Heart right ventricle (tissue), 16 donors: ENCODE measurements around the gene GPHA2. TPM values are rescaled to one million over a fixed set of nuclear protein-coding genes. Genes with fewer than 3 reads are reported as not detected.
"Not testable (repeated sequence)": the region's sequence is repeated elsewhere in the genome, so short reads cannot be mapped to it uniquely, and the experiment has no call there.

Experiments used
- ATAC-seq, 8 donors: fragments of 200-7000 bp; cut with Tn5 transposase; one replicate each; pipeline ENCODE4 v1.9.1; 2020; ENCODE audit warnings: mild to moderate bottlenecking in 8 of 8, moderate library complexity in 8 of 8, moderate number of reproducible peaks in 1 of 8
- DNase-seq, 2 donors: peaks; one replicate each; pipeline ENCODE4 v3.0.0-alpha.2; 2020
- H3K27ac ChIP-seq, 10 donors: fragments of 200-600 bp; sonication (generic) in 2 of 10; one replicate each; pipeline versions ENCODE4 v1.5.0 to v1.8.0; 2020 to 2022; ENCODE audit warnings: mild to moderate bottlenecking in 3 of 10
- H3K27me3 ChIP-seq, 7 donors: fragments of 200-600 bp; one replicate each; pipeline ENCODE4 v1.8.0; 2021 to 2022; ENCODE audit warnings: mild to moderate bottlenecking in 2 of 7
- H3K36me3 ChIP-seq, 9 donors: fragments of 200-600 bp; sonication (generic) in 1 of 9; one replicate each; pipeline versions ENCODE4 v1.5.0 to v1.8.0; 2020 to 2022; ENCODE audit warnings: mild to moderate bottlenecking in 2 of 9
- H3K4me1 ChIP-seq, 9 donors: fragments of 200-600 bp; sonication (generic) in 1 of 9; one replicate each; pipeline versions ENCODE4 v1.5.0 to v1.8.0; 2020 to 2022; ENCODE audit warnings: mild to moderate bottlenecking in 4 of 9
- H3K4me3 ChIP-seq, 10 donors: fragments of 200-600 bp; sonication (generic) in 2 of 10; one replicate each; pipeline versions ENCODE4 v1.5.0 to v1.8.0; 2020 to 2022; ENCODE audit warnings: mild to moderate bottlenecking in 7 of 10, moderate library complexity in 2 of 10
- H3K9me3 ChIP-seq, 11 donors: fragments of 200-600 bp in 10 of 11; sonication (generic) in 2 of 11; one replicate each; pipeline versions ENCODE4 v1.5.0 to v1.8.0; 2013 to 2022; ENCODE audit warnings: mild to moderate bottlenecking in 2 of 11, control low read depth in 1 of 11, moderate library complexity in 1 of 11
- WGBS, 2 donors: extraction: QIAGEN DNeasy Blood & Tissue Kit; methylation state at CpG; one replicate each; pipeline ENCODE4 v1.1.7; 2013; ENCODE audit warnings: inconsistent platforms in 1 of 2; 5-methylcytosine and 5-hydroxymethylcytosine counted together
- intact Hi-C, 10 donors: fragments of 100-400 bp; cut with DNase I; formaldehyde crosslinking; loops; one replicate each; pipeline versions ENCODE4 v1.11.1 to v1.14.2; 2022
- long read RNA-seq, 3 donors: library from polyadenylated mRNA; unstranded; transcript quantifications; one replicate each; pipeline ENCODE4 v2.0.0, GENCODE V29; 2020 to 2021
- polyA plus RNA-seq, 2 donors: library from polyadenylated mRNA; stranded (reverse); fragments of 200-250 nt; gene quantifications; one replicate each; pipeline ENCODE4 v1.2.3, GENCODE V29; 2013
- total RNA-seq, 10 donors: library from RNA; stranded (reverse); fragmentation: NEBNext Ultra II Directional in 3 of 10; extraction: Animal tissue kit (Norgen Biotek cat#: 25700) in 3 of 10; gene quantifications; one replicate each; pipeline versions ENCODE4 v1.2.1 to v1.2.4, GENCODE V29; 2021 to 2023
- TF ChIP-seq, protein P1 (sequence below), 9 donors: fragments of 200-600 bp; sonication (generic) in 2 of 9; IDR thresholded peaks; one replicate each; pipeline versions ENCODE4 v1.5.0 to v1.8.0; 2021 to 2022; ENCODE audit warnings: antibody characterized with exemption in 9 of 9, mild to moderate bottlenecking in 5 of 9, moderate library complexity in 1 of 9
- donor health status: Arrhythmogenic right ventricular cardiomyopathy.
- donor health status: ischemic (EF 13 %, LVEDD 7.1; RV severe dilation, severe dysfunction).
- donor health status: healthy with polysubstance abuse.
- donor health status: DM: no; HTN: yes; CAD: no.
- donor health status: DM: no; HTN: no; CAD: no.
- donor health status: ischemic (EF 25% LVEDD 6.9; RV normal size, moderate dysfunction).
- donor health status: ischemic (EF 25% LVEDD 5.7; RV mildly dilated, moderate dysfunction).
- donor health status: healthy.
- donor health status: DM: yes; HTN: yes; CAD: no.
- donor health status: Ischemic cardiomyopathy.
- donor health status: ischemic (EF 35%, LVEDD 5.7; RV mildly dilated, moderate dysfunction).
- donor health status: nonischemic (EF 11% LVEDD 7.7; RV severe dilation, severe dysfunction).
- donor health status: DM: yes; HTN: yes; CAD: no.
- donor health status: PGD.
- donor health status: ischemic (EF 29% LVEDD 5.4; RV normal size, mild dysfunction).
- donor health status: nonischemic (EF 23%, LVEDD 6.1; RV moderate dilation, normal function).

Gene GPHA2, protein sequence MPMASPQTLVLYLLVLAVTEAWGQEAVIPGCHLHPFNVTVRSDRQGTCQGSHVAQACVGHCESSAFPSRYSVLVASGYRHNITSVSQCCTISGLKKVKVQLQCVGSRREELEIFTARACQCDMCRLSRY
- total RNA-seq: not detected
- polyA plus RNA-seq: not detected
- long read RNA-seq, donor 1: 0 reads
- long read RNA-seq, donor 2: 0 reads
- long read RNA-seq, donor 3: 0 reads

DNA sequence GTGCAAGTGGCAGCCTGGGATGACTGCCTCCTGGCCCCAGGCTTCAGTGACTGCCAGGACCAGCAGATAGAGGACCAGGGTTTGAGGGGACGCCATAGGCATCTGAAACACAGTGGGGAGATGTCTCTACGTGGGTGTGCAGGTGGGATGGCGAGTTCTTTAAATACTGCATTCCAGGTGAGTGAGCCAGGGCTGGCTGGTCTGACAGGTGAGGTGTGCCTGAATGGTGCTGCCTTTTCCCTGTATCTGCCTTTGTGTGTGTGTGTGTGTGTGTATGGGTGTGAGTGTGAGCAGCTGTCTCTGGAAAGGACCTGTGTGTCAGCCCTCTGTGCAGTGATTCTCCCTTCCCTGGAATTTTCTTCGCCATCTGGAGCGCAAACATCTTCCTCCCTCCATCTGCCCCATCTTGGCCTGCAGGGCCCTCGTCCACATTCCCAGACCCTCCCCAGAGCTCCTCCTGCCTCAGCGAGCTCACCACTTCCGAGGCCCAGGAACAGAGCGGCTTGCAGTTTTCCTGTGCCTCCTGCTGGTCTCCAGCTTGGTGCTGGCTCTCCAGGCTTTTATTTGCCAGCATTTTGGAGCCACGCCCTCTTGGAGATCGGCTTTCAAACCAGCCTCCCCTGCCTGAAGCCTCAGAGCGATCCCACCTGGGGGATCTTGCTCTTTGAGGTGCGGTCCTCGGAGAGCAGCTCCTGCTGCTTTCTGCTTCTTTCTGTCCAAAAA lies at the start of gene GPHA2:
GPHA2 (minus strand) TSS at position 535 of the 723 bp plus-strand sequence; CDS start at position 102, 433 bp downstream.
- ATAC-seq (peak in 1 of 8 donors; percentile 10), DNase-seq (no peak)
- intact Hi-C loops: no loop called here
- H3K36me3 ChIP-seq: peaks cover 0 to 49% (median 33%) of the 10 kb centered on the region in 9 donors
- H3K4me3 ChIP-seq: no peak within 1 kb of the TSS
- 69% methylated on average over 14 of the region's 14 CpGs for WGBS, 2 donors
- H3K27me3 ChIP-seq: no peaks in the 10 kb centered on the region
- no peaks in the 10 kb centered on the region for H3K4me1 ChIP-seq
- H3K9me3 ChIP-seq: no peaks in the 10 kb centered on the region
- TF ChIP-seq, protein P1, sequence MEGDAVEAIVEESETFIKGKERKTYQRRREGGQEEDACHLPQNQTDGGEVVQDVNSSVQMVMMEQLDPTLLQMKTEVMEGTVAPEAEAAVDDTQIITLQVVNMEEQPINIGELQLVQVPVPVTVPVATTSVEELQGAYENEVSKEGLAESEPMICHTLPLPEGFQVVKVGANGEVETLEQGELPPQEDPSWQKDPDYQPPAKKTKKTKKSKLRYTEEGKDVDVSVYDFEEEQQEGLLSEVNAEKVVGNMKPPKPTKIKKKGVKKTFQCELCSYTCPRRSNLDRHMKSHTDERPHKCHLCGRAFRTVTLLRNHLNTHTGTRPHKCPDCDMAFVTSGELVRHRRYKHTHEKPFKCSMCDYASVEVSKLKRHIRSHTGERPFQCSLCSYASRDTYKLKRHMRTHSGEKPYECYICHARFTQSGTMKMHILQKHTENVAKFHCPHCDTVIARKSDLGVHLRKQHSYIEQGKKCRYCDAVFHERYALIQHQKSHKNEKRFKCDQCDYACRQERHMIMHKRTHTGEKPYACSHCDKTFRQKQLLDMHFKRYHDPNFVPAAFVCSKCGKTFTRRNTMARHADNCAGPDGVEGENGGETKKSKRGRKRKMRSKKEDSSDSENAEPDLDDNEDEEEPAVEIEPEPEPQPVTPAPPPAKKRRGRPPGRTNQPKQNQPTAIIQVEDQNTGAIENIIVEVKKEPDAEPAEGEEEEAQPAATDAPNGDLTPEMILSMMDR (IDR thresholded peaks at IDR 0.05): no peak
- no peak within 1 kb of the TSS for H3K27ac ChIP-seq

DNA sequence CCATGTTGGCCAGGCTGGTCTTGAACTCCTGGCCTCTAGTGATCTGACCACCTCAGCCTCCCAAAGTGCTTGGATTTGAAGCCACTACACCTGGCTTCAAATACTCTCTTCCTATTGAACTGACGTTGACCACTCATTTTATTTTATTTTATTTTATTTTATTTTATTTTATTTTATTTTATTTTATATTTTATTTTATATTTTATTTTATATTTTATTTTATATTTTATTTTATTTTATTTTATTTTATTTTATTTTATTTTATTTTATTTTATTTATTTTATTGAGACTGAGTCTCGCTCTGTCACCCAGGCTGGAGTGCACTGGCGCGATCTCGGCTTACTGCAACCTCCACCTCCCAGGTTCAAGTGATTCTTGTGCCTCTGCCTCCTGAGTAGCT lies 47.6 kb upstream of the GPHA2 start:
- peaks cover 0 to 11% (median 3%) of the 10 kb centered on the region in 7 donors for H3K27me3 ChIP-seq
- DNase-seq, intact Hi-C loops, H3K4me3 ChIP-seq, H3K36me3 ChIP-seq, ATAC-seq, H3K27ac ChIP-seq, H3K9me3 ChIP-seq, H3K4me1 ChIP-seq: not testable (repeated sequence)
- 88% methylated on average over 5 of the region's 5 CpGs for WGBS, 2 donors

DNA sequence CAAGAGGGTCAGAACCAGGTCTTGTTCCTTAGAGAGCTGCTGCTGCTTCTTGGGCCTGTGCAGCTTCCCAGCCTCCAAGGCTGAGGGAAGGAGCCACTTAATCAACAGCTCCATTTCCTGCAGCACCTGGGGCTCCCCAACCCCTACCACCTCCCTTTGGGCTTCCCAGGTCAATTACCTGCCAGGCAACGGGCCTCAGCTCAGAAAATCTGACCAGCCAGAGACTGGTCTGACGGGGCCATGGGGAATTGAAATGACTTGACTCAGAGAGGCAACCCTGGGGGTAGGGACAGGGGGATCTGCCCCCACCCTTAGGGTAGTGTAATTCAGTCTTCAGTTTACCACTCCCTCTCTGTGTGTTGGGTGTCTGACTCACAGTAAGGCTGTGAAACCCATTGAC lies 41.0 kb upstream of the GPHA2 start:
- WGBS, 2 donors: 67 to 80% methylated on average over 2 of the region's 2 CpGs
- no peaks in the 10 kb centered on the region for H3K9me3 ChIP-seq
- H3K27me3 ChIP-seq: peaks cover 0 to 32% (median 4%) of the 10 kb centered on the region in 7 donors
- H3K27ac ChIP-seq: no peak overlapping the region
- no peaks in the 10 kb centered on the region for H3K36me3 ChIP-seq
- H3K4me3 ChIP-seq: no peak overlapping the region
- TF ChIP-seq, protein P1 (IDR thresholded peaks at IDR 0.05): no peak
- ATAC-seq (no peak), DNase-seq (no peak)
- intact Hi-C loops: loop anchor here in 1 of 10 donors (5.0 kb wide), 1 partner anchor 49 kb away; no protein-coding TSS in a partner anchor
- peaks cover 1 to 11% (median 7%) of the 10 kb centered on the region in 9 donors for H3K4me1 ChIP-seq

DNA sequence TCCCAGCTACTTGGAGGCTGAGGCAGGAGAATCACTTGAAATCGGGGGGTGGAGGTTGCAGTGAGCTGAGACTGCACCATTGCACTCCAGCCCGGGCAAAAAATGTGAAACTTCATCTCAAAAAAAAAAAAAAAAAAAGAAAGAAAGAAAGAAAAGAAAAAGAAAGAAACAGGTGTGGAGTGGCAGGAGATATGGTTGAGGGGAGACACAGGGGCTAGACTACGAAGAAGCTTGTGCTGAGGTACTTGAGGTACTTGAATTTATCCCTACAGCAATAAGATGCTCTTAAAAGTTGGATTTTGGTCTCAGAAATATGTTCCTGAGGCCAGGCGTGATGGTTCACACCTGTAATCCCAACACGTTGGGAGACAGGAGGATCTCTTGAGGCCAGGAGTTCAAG lies 38.4 kb upstream of the GPHA2 start:
- intact Hi-C loops: no loop called here
- TF ChIP-seq, protein P1 (IDR thresholded peaks at IDR 0.05): no peak
- DNase-seq: no peak
- Histone ChIP-seq H3K9me3 (no peaks in the 10 kb centered on the region), H3K36me3 (no peaks in the 10 kb centered on the region), H3K4me3 (no peak overlapping the region), H3K27ac (no peak overlapping the region), H3K4me1 (peaks cover 3 to 15% (median 10%) of the 10 kb centered on the region in 9 donors), H3K27me3 (peaks cover 0 to 35% (median 4%) of the 10 kb centered on the region in 7 donors)
- 77 to 84% methylated on average over 5 of the region's 5 CpGs for WGBS, 2 donors
- ATAC-seq: no peak
